Transverse colon (tissue), 4 donors: ENCODE data around the gene SERPINH1. TPM values are rescaled to one million over a fixed set of nuclear protein-coding genes. Genes with fewer than 3 reads are reported as not detected.

Experiments used
- DNase-seq: peaks from one replicate; pipeline ENCODE4 v3.0.0-alpha.2; 2019
- H3K27ac ChIP-seq, 4 donors: fragments of 200-600 bp; sonication (generic); 2 replicates each; pipeline ENCODE4 v1.5.1; 2016 to 2018; ENCODE audit warnings: inconsistent platforms in 4 of 4
- H3K27me3 ChIP-seq: fragments of 200-600 bp; sonication (generic); 2 replicates; pipeline ENCODE4 v1.5.1; 2017; ENCODE audit warnings: inconsistent platforms
- H3K36me3 ChIP-seq, 4 donors: fragments of 200-600 bp; sonication (generic); 2 replicates each; pipeline ENCODE4 v1.5.1; 2017 to 2019; ENCODE audit warnings: inconsistent platforms in 4 of 4
- H3K4me1 ChIP-seq, 4 donors: fragments of 200-600 bp; sonication (generic); 2 replicates each; pipeline ENCODE4 v1.5.1; 2017 to 2020; ENCODE audit warnings: inconsistent platforms in 4 of 4
- H3K4me3 ChIP-seq, 4 donors: fragments of 200-600 bp; sonication (generic); 1 replicate in 1 of 4; 2 replicates in 3 of 4; pipeline versions ENCODE4 v1.5.1 to v1.6.1; 2017 to 2019; ENCODE audit warnings: inconsistent platforms in 4 of 4
- H3K9me3 ChIP-seq, 2 donors: fragments of 200-600 bp; sonication (generic); 2 replicates each; pipeline ENCODE4 v1.5.1; 2017 to 2019; ENCODE audit warnings: inconsistent platforms in 2 of 2
- CTCF ChIP-seq, 5 experiments: fragments of 200-600 bp in 3 of 5; fragments of 450-650 bp in 2 of 5; sonication (generic) in 3 of 5; IDR thresholded peaks; 1 replicate in 2 of 5; 2 replicates in 3 of 5; pipeline ENCODE4 v1.5.1; 2016 to 2017; ENCODE audit warnings: antibody characterized with exemption in 5 of 5, inconsistent platforms in 3 of 5, mild to moderate bottlenecking in 2 of 5, moderate library complexity in 1 of 5
- EP300 ChIP-seq: sonication (generic); formaldehyde crosslinking; IDR thresholded peaks from one replicate; pipeline ENCODE4 v1.6.1; 2017; ENCODE audit warnings: antibody characterized with exemption, low read depth
- POLR2A ChIP-seq: fragments of 450-650 bp; IDR thresholded peaks from one replicate; pipeline ENCODE4 v1.6.1; 2016; ENCODE audit warnings: antibody characterized with exemption, mild to moderate bottlenecking, moderate library complexity
- POLR2AphosphoS5 ChIP-seq, 3 donors: sonication (generic); formaldehyde crosslinking; IDR thresholded peaks; one replicate each; pipeline ENCODE4 v1.6.1; 2016; ENCODE audit warnings: antibody characterized with exemption in 3 of 3
- WGBS, 2 donors: methylation state at CpG; one replicate each; pipeline ENCODE4 v1.1.5; 2018; ENCODE audit warnings: low coverage in 1 of 2; 5-methylcytosine and 5-hydroxymethylcytosine counted together
- in situ Hi-C, 4 donors: fragments of 200-750 bp; cut with MboI; loops; one replicate each; pipeline versions ENCODE4 v1.15.0 to v1.15.1; 2017; ENCODE audit warnings: low sequenced_read_pairs in 3 of 4, low pct_ligation_motif_present in 1 of 4, low pct_unique_long_range_greater_than_20kb in 1 of 4
- intact Hi-C: fragments of 100-400 bp; cut with DNase I; formaldehyde crosslinking; loops from one replicate; pipeline ENCODE4 v1.15.1; 2023; ENCODE audit warnings: low total_unique reads
- total RNA-seq, 4 donors: library from RNA; depleted of rRNA; stranded (reverse); fragments of >200 nt; gene quantifications; one replicate each; pipeline ENCODE4 v1.1.0, GENCODE V29; 2016

SERPINH1 gene
- total RNA-seq, 4 donors from 2014 or later: 34.8 to 169 (median 76.0) TPM

GRCh38 chr11:75574698-75575602 is 12.9 kb downstream of the SERPINH1 start:
- DNase-seq: no peak
- intact Hi-C loops: no loop called here
- H3K36me3 ChIP-seq: peaks cover 0 to 20% (median 9%) of the 10 kb centered on the region in 4 donors
- H3K9me3 ChIP-seq: no peaks in the 10 kb centered on the region
- no peak overlapping the region for H3K27ac ChIP-seq
- peaks cover 0 to 11% (median 8%) of the 10 kb centered on the region in 4 donors for H3K4me1 ChIP-seq
- no peaks in the 10 kb centered on the region for H3K27me3 ChIP-seq
- 60 to 77% methylated on average over 1 to 12 of the region's 12 CpGs for WGBS, 2 donors
- TF ChIP-seq EP300 (no peak), CTCF (IDR thresholded peaks at IDR 0.05) (peak in 1 of 5 experiments; percentile 13)
- no peak overlapping the region for H3K4me3 ChIP-seq
- in situ Hi-C loops: no loop called here

- Histone ChIP-seq H3K4me3 (no peak overlapping the region), H3K4me1 (peaks cover 0 to 11% (median 8%) of the 10 kb centered on the region in 4 donors), H3K27me3 (no peaks in the 10 kb centered on the region), H3K36me3 (peaks cover 0 to 12% (median 5%) of the 10 kb centered on the region in 4 donors), H3K9me3 (no peaks in the 10 kb centered on the region), H3K27ac (no peak overlapping the region)
- in situ Hi-C loops (no loop called here), intact Hi-C loops (no loop called here)
- TF ChIP-seq POLR2A: no peak
- TF ChIP-seq CTCF (IDR thresholded peaks at IDR 0.05): no peak
- no peak for TF ChIP-seq EP300
- TF ChIP-seq POLR2AphosphoS5 (IDR thresholded peaks at IDR 0.05): no peak
- 89 to 100% methylated on average over 2 to 6 of the region's 6 CpGs for WGBS, 2 donors
- DNase-seq: no peak
Observed at GRCh38 chr11:75576017-75576416, 14.0 kb downstream of the SERPINH1 start.

DNA sequence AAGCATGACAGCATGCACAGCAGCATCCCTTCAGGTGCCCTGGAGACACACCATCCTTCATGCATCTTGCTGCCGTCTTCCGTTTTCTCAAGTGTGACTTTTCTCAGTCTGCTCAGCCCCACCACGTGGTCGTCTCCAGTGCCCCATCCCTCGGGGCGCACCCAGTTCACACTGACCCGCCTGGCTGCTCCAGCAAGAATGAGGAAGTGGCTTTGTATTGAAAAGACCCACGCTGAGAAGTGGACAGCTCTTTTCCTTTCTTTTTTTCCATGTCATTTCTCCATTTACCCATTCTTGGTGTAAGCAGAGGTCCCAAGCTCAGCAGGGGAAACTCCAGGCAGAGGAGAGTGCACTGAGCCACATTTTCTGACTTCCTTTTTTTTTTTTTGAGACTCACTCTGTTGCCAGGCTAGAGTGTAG is 14.5 kb downstream of the SERPINH1 start:
- H3K27me3 ChIP-seq: no peaks in the 10 kb centered on the region
- H3K4me1 ChIP-seq: peaks cover 0 to 11% (median 8%) of the 10 kb centered on the region in 4 donors
- 23% methylated on average over 8 of the region's 8 CpGs; no CpG with 5 or more reads in 1 of the 2 donors for WGBS, 2 donors
- TF ChIP-seq POLR2A (no peak), CTCF (IDR thresholded peaks at IDR 0.05) (no peak), POLR2AphosphoS5 (IDR thresholded peaks at IDR 0.05) (no peak), EP300 (no peak)
- peaks cover 0 to 10% (median 3%) of the 10 kb centered on the region in 4 donors for H3K36me3 ChIP-seq
- peak overlapping the region in 2 of 4 donors; percentile 0 to 13 for H3K27ac ChIP-seq
- peak; percentile 61 for DNase-seq
- in situ Hi-C loops (no loop called here), intact Hi-C loops (no loop called here)
- no peak overlapping the region for H3K4me3 ChIP-seq
- no peaks in the 10 kb centered on the region for H3K9me3 ChIP-seq

- H3K27me3 ChIP-seq: no peaks in the 10 kb centered on the region
- intact Hi-C loops: no loop called here
- peaks cover 0 to 12% (median 8%) of the 10 kb centered on the region in 4 donors for H3K4me1 ChIP-seq
- TF ChIP-seq CTCF (IDR thresholded peaks at IDR 0.05) (peak in 4 of 5 experiments; percentile 20 to 69 (median 67)), POLR2A (no peak), EP300 (no peak), POLR2AphosphoS5 (IDR thresholded peaks at IDR 0.05) (no peak)
- DNase-seq: peak; percentile 64
- H3K9me3 ChIP-seq: no peaks in the 10 kb centered on the region
- H3K36me3 ChIP-seq: peaks cover 0 to 3% (median 0%) of the 10 kb centered on the region in 4 donors
- peak overlapping the region in 2 of 4 donors; percentile 0 to 13 for H3K27ac ChIP-seq
- no peak overlapping the region for H3K4me3 ChIP-seq
- 23% methylated on average over 5 of the region's 10 CpGs; no CpG with 5 or more reads in 1 of the 2 donors for WGBS, 2 donors
- in situ Hi-C loops: no loop called here
Observed at GRCh38 chr11:75577207-75577606, 15.2 kb downstream of the SERPINH1 start.
